HG03135 (cell line): ENCODE measurements around the gene PRR16.
"Not testable (repeated sequence)": the region's sequence is repeated elsewhere in the genome, so short reads cannot be mapped to it uniquely, and the experiment has no call there.

Experiments used
- ATAC-seq: cut with Tn5 transposase; IDR thresholded peaks from one replicate; pipeline ENCODE4 v1.9.1; 2021; ENCODE audit warnings: mild to moderate bottlenecking, moderate library complexity; ENCODE audit not compliant: unreplicated experiment

Gene PRR16

GRCh38 chr5:120463991-120464626 is at the start of gene PRR16:
TSS of gene PRR16 (plus strand) at chr5:120464300.
- ATAC-seq = peak; percentile 78

DNA sequence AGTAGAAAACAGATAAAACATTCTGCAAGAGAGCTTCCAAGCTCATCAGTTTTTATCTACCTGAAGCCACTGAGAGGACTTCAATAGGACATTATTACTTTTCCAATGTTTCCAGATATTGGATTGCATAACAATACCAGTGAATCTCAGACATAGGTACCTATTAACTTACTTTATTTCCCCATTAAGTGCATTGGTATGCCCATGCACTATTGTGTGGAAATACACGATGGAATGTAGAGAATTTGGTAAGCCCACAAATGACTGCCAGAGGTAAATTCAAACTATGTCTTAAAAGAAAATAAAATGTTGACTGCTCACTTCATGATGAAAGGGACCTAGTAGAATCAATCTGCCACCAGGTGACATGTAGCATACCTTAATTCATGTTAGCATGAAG is 48.1 kb upstream of the PRR16 start:
- ATAC-seq = no peak

GRCh38 chr5:120419127-120419526 is 45.0 kb upstream of the PRR16 start:
- ATAC-seq = no peak

- ATAC-seq = not testable (repeated sequence)
Observed at GRCh38 chr5:120426633-120427275, 37.3 kb upstream of the PRR16 start.

DNA sequence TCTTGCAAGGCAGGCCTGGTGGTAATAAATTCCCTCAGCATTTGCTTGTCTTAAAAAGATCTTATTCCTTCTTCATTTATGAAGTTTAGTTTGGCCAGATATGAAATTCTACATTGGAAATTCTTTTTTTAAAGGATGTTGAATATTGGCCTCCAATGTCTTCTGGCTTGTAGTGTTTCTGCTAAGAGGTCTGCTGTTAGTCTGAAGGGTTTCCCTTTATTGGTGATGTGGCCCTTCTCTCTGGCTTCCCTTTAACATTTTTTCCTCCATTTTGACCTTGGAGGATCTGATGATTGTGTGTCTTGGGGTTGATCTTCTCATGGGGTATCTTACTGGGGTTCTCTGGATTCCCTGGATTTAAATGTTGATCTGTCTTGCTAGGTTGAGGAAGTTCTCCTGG is 33.5 kb upstream of the PRR16 start:
- no peak for ATAC-seq

DNA sequence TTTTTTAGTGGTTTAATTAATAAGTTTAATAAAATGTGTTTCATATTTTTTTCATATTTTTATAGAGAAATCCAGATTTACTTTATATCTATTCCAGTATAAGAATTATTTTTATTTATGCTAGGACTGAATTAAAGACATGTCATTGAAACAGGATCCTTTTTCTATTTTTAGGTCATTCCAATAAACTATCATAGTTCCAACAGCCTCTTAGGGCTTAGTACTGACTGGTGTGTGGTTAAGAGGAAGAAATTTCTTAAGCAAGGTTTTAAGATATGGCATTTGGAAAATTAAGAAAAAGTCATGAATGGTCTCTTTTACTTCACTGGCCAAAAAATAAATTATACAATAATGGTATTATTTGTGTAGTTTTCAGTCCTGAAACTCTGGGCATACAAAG is 31.2 kb upstream of the PRR16 start:
- ATAC-seq = no peak

DNA sequence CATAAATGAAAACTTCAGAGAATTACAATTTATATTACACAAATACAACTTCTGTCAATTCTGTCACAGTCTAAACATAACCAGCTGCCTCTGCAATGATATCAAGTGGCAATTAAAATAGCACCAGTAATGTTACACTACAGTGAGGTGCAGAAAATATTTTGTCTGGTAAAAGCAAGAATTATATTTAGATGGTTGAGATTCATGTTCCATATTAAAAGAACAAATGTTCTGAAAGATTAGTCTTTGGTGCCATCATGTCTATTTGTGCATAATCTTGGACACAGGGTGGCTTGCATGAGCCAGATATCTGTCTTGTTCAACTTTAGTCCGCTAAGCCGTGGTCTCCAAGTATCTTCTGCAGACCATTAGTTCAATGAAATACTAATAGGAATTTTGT is 29.0 kb upstream of the PRR16 start:
- ATAC-seq = no peak

- no peak for ATAC-seq
Observed at GRCh38 chr5:120436996-120437395, 27.1 kb upstream of the PRR16 start.

DNA sequence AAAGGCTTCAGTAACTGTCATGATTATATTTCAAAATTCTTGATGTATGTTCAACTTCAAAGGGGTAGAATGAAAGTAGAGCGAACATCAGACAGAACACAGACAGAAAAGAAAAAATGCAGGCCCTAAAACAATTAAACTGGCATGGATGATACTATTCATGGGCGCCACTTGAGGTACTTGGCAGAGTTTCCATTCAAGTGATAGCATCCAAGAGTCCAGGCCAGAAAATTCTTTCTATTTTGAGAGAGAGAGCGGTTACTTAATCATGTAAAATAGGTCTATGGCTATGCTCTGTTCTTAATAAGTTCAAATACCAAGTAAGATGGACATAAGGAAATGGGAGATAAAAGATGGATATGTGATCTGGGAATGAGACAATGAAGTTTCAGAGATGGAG is 21.4 kb upstream of the PRR16 start:
- no peak for ATAC-seq

- ATAC-seq = no peak
Observed at GRCh38 chr5:120443607-120444006, 20.5 kb upstream of the PRR16 start.

DNA sequence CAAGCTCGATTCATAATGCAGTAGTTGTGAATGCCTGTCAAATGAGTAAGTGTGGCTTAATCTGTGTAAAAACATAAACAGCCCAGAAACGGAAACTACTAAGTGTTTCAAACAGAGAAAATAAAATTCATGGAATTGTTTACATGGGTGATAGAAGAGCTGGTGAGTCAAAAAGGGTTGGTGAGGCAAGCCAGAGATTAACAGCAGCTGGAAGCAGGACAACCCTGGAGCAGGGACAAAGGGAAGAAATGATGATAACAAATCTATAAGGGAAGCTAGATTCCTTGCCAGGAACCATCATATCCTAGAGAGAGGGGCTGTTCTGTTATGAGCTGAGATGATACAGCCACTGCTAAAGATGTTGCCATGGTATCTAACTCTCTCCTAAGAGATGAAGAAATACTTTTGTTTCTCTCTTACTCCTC is 18.0 kb upstream of the PRR16 start:
- no peak for ATAC-seq

GRCh38 chr5:120446901-120447300 is 17.2 kb upstream of the PRR16 start:
- ATAC-seq = no peak

- ATAC-seq = no peak
Observed at GRCh38 chr5:120447706-120448239, 16.3 kb upstream of the PRR16 start.

DNA sequence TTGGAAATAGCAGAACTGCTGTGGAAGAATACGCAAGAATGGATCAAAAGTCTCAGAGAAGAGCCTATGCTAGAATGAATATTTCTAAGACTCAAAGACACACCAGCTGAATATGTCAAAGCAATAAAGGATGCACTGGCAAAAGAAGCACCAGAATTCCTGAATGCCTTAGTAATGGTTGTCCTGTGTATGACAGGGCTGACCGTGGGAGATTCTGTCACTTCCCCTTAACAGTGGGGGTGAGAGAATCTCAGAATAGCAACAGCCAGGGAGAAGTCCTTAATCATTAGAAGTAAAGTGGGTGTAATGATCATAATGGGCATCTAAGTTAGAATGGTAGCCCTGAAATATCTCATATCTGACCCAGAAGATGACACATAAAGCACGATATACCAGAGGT is 14.6 kb upstream of the PRR16 start:
- no peak for ATAC-seq

DNA sequence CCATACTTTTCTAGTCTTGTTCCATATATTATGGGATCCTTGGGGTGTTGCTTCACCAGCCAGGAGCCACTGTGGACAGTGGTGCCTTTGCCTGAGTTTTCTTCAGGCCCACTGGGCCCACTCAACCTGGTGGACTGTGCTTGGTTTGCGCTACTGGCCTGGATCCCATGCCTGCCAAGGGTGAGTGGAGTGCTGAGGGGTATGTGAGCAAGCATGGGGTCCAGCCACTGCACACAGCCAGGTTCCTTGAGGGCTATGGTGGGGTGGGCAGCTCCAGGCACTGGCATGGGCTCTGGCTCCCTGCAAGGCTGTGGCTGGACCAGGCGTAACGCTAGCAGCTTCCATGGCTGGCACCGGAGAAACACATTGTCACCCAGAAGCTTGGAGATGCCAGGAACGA is 13.2 kb upstream of the PRR16 start:
- no peak for ATAC-seq

GRCh38 chr5:120451445-120451844 is 12.7 kb upstream of the PRR16 start:
- no peak for ATAC-seq

- no peak for ATAC-seq
Observed at GRCh38 chr5:120452471-120452870, 11.6 kb upstream of the PRR16 start.

GRCh38 chr5:120454094-120454798 is 9.9 kb upstream of the PRR16 start:
- ATAC-seq = no peak

GRCh38 chr5:120456006-120456405 is 8.1 kb upstream of the PRR16 start:
- ATAC-seq = no peak

- ATAC-seq = peak; percentile 88
Observed at GRCh38 chr5:120457839-120458507, 6.1 kb upstream of the PRR16 start.

DNA sequence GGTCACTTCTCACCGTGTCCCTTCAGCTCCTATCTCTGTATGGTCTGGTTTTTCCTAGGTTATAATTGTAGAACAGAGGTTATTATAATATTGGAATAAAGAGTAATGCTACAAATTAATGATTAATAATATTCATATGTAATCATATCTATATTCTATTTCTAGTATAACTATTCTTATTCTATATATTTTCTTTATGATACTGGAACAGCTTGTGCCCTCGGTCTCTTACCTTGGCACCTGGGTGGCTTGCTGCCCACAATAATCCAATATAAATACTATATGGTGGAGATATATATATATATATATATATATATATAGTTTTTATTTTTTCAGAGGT is 5.6 kb upstream of the PRR16 start:
- not testable (repeated sequence) for ATAC-seq

GRCh38 chr5:120461251-120461650 is 2.8 kb upstream of the PRR16 start:
- no peak for ATAC-seq
